HG03060 (cell line): ENCODE measurements around the gene C11orf54.
"Not testable (repeated sequence)": the region's sequence is repeated elsewhere in the genome, so short reads cannot be mapped to it uniquely, and the experiment has no call there.

Experiments used
- ATAC-seq: cut with Tn5 transposase; IDR thresholded peaks from one replicate; pipeline ENCODE4 v1.9.1; 2021; ENCODE audit warnings: low read depth, moderate number of reproducible peaks; ENCODE audit not compliant: unreplicated experiment

Gene C11orf54

DNA sequence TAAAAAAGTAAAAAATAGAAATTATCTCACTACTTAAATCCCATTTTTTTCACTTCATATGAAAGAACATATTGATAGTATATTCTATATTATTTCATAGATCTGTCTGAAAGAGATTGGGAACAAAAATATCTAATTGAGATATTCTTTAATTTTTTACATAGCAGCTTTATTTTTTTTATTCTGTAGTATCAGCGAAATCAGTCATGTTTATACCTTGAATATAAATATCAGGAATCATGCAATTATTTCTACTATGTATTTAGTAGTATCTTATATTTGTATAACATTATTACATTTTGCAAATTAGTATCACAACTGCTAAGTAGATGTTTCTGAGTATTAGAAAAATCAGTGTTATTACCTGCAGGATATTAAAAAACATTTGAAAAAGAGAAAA is 20.4 kb downstream of the C11orf54 start:
- no peak for ATAC-seq

- no peak for ATAC-seq
Measured at GRCh38 chr11:93765551-93765950, 24.1 kb downstream of the C11orf54 start.

DNA sequence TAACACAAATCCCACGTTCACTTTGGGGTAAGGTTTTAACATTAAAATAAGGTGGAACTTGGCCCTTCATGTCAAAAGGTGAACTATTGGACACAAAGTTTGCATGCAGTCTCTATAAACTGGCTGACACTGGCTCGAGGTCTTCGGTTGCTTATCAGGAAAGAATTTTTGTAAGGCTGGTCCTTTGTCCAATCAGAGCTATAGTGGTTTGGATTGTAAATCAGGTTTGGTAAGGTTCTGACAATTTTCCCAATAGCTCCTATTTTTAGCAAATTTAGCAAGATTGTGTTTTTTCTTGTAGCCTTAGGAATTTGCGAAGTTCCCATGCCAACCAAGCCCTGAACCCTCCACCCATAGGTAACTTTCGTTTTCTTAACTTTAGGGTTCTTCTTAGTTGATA is 25.0 kb downstream of the C11orf54 start:
- ATAC-seq = no peak

GRCh38 chr11:93767018-93767417 is 25.5 kb downstream of the C11orf54 start:
- ATAC-seq = no peak

DNA sequence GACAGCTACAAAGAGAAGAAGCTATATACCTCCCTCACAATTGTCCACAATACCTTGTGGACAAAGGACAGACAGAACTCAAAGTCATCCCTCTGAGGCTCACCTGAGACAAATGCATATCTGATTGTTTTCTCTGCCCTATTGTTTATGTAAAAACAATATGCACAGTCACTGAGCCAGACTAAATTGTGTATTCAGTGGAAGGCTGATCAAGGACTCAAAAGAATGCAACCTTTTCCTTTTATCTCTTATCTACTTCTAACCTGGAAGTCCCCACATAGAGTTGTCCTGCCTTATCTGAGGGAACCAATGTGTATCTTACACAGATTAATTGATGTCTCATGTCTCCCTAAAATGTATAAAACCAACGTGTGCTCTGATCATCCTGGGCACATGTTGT is 28.7 kb downstream of the C11orf54 start:
- no peak for ATAC-seq

- no peak for ATAC-seq
Measured at GRCh38 chr11:93772123-93772522, 30.7 kb downstream of the C11orf54 start.

GRCh38 chr11:93773045-93773477 is 31.6 kb downstream of the C11orf54 start:
- ATAC-seq = no peak

DNA sequence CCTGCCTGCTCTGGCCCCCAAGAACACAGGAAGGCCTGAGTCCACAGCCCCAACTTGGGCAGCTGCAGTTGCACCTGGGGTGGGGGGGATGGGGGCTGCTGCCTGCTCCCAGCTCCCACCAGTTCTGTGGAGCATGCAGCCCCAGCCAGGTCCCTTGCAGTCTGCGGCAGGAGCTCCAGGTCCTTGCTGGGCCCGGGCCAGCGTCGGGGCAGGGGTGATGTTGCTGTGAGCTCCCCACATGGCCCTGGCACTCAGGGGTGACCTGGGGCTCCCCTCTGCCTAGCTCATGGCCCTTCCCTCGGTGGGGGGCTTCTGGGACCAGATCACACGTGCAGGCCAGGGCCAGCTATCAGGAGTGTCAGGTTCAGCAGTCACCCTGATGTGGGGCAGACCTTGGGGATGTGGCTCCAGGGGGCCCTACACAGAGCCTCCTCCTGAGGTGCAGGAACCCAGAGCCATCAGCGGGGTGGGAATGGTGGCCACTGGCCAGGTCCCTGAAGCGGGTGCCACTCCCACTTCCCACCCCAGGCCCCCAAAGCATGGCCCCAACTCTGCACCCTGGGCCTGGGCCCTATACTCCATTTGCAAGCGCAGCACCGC is 32.2 kb downstream of the C11orf54 start:
- no peak for ATAC-seq

- ATAC-seq = not testable (repeated sequence)
Measured at GRCh38 chr11:93774560-93774959, 33.1 kb downstream of the C11orf54 start.

GRCh38 chr11:93775289-93775688 is 33.8 kb downstream of the C11orf54 start:
- no peak for ATAC-seq

GRCh38 chr11:93783362-93783761 is 41.9 kb downstream of the C11orf54 start:
- no peak for ATAC-seq

DNA sequence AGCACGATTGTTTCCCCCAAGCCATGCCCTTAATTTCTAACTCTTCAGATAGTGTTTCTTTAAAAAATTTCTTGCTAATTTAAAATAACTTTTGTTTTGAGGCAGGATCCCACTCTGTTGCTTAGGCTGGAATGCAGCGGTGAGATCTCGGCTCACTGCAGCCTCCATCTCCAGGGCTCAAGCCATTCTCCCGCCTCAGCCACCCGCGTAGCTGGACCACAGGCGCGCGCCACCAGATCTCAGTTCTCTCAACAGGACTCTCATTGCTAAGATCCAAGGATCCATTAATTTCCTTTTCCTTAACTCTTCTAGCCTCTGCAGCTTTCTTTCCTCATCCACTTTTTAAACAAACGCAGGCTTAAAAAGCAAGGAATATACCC is 42.3 kb downstream of the C11orf54 start:
- peak; percentile 24 for ATAC-seq

DNA sequence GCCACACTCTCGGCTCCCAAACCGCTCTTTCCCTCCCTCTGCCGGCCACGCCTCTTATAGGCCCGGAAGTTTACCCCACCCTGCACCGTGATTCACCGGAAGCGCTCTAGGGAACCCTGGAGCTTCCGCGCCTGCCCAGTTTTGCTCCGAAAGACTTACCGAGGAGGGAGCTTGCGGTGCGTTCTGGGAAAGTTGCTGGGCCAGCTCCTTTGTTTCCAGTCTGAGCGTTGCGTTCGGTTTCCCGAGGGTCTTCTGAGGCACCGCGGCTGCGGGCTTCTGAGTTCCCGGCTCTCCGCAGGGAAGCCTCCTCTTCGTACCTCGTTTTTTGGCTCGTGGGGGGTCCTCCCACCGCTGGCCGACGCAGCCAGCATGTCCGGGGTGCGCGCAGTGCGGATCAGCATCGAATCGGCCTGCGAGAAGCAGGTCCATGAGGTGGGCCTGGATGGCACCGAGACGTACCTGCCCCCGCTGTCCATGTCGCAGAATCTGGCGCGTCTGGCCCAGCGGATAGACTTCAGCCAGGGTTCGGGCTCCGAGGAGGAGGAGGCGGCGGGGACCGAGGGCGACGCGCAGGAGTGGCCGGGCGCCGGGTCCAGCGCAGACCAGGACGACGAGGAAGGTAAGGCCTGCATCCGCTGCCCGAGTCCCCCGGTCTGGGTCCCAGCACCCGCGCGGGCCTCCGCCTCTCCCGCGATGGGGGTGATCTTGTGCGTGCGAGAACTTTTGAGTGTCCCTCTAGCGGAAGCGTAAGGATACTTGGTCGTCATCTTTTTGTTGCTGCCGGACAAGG is 42.9 kb downstream of the C11orf54 start, which contains the start of gene MED17:
MED17 (plus strand) TSS at position 138 of the 790 bp plus-strand sequence; CDS start at position 370, 232 bp downstream.
- ATAC-seq = peak; percentile 94

DNA sequence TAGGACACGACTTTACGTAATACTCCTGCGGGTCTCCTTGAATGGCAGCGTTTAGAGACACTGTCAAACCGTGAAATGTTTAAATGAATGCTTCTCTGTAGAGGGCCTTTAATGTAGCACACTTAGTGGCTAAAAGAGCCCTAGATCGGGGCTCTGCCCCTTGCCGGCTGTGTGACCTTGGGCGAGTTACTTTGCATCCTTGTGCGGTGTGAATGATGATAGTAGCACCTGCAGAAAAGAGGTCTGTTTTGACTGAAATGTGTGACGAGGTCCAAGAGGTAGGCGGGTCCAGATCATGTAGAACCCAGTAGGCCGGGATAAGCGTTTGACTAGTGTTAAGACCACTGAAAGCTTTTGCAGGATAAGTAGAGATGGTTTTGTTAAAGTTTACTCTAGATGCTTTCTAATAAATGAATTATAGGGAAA is 43.5 kb downstream of the C11orf54 start:
- peak; percentile 17 for ATAC-seq

GRCh38 chr11:93791493-93791892 is 50.0 kb downstream of the C11orf54 start:
- no peak for ATAC-seq

DNA sequence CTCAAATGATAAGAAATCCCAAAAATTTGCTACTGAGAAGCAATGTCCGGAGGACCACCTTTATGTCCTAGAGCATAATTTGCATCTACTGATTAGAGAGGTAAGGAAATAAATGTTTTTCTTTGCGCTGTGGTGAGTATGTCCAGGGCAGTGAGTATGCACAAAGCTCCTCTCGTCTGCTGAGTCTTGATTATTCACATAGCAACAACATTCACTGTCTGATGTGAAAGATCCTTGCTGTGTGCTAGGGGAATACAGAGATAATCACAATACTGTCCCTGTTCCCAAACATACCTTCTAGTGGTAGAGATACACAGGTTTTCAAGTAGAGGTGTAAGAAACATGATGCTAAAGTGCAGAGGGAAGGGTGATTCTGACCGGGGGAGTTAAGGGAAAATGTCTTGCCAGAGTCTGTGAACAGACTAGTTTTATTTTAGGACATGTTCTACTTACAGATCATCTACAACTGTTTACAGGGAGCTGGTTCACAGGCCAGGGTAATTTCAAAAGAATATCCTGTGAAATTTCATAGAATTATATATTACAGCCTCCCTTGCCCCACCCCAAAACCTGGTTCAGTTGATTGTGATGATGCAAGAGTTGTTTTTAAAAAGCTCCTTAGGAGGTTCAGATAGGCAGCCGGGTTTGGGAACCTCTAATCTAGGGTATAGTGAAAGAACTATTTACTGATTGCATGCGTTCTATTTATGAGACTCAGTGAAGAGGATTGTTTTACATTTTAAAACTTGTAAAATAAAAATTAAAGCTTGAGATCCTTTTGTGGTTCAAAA is 55.2 kb downstream of the C11orf54 start:
- ATAC-seq = no peak

- no peak for ATAC-seq
Measured at GRCh38 chr11:93801366-93801765, 59.9 kb downstream of the C11orf54 start.

DNA sequence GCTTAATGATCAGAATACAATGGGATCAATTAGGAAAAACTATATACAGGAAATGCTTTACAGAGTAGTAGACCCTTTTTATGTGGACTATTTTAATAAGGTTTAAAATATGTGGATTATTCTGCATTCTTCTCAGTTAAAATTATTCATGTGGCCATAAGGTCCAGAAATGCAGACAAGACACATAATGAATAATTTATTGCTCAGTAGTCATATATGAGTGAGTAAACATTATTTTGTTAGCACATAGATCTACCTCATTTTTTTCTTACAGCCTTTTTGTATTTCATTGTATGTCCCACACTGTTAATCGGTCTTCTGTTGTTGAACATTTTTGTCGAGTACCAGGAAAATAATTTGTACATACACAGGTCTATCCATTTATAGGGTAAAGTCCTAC is 63.4 kb downstream of the C11orf54 start:
- no peak for ATAC-seq

- no peak for ATAC-seq
Measured at GRCh38 chr11:93807980-93808379, 66.5 kb downstream of the C11orf54 start.

GRCh38 chr11:93813974-93814373 is 72.5 kb downstream of the C11orf54 start:
- ATAC-seq = no peak
